Smooth muscle cell of the pulmonary artery (primary cell): Measurements from ENCODE around the gene TCTN2. TPM values are rescaled to one million over a fixed set of nuclear protein-coding genes. Genes with fewer than 3 reads are reported as not detected.

Source experiments
- total RNA-seq: library from RNA; depleted of rRNA; stranded (reverse); fragments of >200 nt; gene quantifications from 2 replicates; pipeline ENCODE4 v1.2.3, GENCODE V29; 2014

The TCTN2 gene
- total RNA-seq, result 9.2 and 12.9 TPM in 2 replicates

GRCh38 chr12:123670882-123671728 lies at the start of gene TCTN2:
TSS of gene TCTN2 (plus strand) at chr12:123671113. CDS start at chr12:123671241, 128 bp downstream.

DNA sequence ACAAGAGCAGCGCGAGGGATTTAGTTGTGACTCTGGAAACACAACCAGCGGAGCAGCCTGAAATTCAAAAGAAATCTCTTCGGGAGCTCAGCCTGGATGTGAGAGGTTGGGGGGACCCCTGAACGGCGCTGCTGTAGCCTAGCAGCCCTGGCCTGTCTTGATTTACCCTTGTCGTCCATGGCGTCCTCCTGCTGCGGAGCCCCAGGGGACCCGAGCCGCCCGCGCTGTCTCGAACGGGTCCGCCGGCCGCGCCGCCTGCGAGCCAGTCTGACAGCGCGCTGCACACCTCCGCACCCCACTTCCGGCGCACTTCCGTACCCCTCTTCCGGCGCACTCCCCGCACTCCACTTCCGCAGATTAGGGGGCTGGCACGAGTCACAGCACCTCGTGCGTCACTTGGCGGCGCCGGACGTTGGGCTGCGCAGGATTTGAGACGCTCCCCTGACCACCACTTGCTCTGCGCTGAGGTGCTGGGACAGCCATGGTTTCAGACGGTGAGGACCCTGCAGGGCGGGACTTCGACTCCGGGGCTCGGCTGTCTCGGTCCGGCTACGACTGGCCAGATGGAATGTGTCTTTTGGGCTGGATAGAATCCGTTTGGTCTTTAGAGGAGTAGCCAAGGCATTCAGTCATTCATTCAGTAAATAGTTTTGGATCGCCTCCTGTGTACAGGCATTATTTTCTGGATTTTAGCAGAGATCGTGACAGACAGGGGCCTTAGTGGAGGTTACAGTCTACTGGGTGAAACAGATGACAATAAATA lies 37.4 kb upstream of the TCTN2 start, which contains the start of the genes EIF2B1 and GTF2H3:
EIF2B1 (minus strand) TSS at position 308 of the 763 bp plus-strand sequence; CDS start at position 179, 129 bp downstream.
GTF2H3 (plus strand) TSS at position 451 of the 763 bp plus-strand sequence; CDS start at position 482, 31 bp downstream.

Other genes starting within 250 kb of the TCTN2 start
- 4.6 and 7.9 TPM in 2 replicates for gene RILPL2, start 234.4 kb upstream of the TCTN2 start, total RNA-seq
- gene SNRNP35, start 213.0 kb upstream of the TCTN2 start, total RNA-seq, result 12.2 and 16.6 TPM in 2 replicates
- gene RILPL1, start 137.4 kb upstream of the TCTN2 start, total RNA-seq, result 10.8 and 17.1 TPM in 2 replicates
- gene TMED2, start 86.6 kb upstream of the TCTN2 start, total RNA-seq, result 332 and 461 TPM in 2 replicates
- 12.3 and 17.1 TPM in 2 replicates for gene DDX55, start 69.0 kb upstream of the TCTN2 start, total RNA-seq
- gene EIF2B1, start 37.4 kb upstream of the TCTN2 start, total RNA-seq, result 26.4 and 32.7 TPM in 2 replicates
- gene GTF2H3, start 37.3 kb upstream of the TCTN2 start, total RNA-seq, result 29.8 and 35.6 TPM in 2 replicates
- gene ATP6V0A2, start 41.2 kb downstream of the TCTN2 start, total RNA-seq, result 19.7 and 27.1 TPM in 2 replicates
- gene DNAH10, start 91.2 kb downstream of the TCTN2 start, total RNA-seq, result 0.13 and 0.46 TPM in 2 replicates